ENCODE data around the gene HECTD4.
A peak's percentile ranks its signal among the peaks of the same experiment; 100 is the strongest.

The HECTD4 gene

GRCh38 chr12:112382866-112383265 lies 635 bp upstream of the HECTD4 start:
- Mint-ChIP-seq H3K27ac (peak overlapping the region; percentile 89), H3K4me1 (ENCODE audit: low read depth) (peaks cover 25% of the 10 kb centered on the region), H3K4me3 (peak overlapping the region; percentile 95), H3K36me3 (ENCODE audit: low read depth) (peaks cover 3% of the 10 kb centered on the region), H3K9me3 (no peaks in the 10 kb centered on the region), H3K27me3 (ENCODE audit: low read depth) (no peaks in the 10 kb centered on the region)

DNA sequence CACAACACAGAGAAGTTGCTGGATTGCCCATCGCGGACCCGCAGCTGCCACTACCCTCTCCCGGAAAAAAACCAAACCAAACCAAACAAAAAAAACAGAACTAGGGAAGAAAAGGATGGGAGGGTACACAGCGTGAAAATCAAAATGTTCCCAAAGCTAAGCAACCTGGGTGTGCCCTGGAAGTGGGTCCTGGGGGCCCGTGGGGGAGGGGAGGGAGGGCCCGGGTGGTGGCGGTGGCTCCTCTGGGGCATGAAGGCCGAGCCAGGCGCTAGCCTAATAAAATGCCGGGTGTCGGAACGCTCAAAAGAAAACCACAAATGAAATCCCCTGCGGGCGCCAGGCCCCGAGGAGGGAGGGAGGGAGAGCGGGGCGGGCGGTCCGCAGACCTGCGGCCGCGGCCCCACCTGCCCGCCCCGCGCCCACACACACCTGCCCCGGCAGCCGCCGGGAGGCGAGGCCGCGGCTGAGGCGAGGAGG lies 787 bp downstream of the HECTD4 start:
- Mint-ChIP-seq H3K27me3 (ENCODE audit: low read depth) (no peaks in the 10 kb centered on the region), H3K4me1 (ENCODE audit: low read depth) (peaks cover 22% of the 10 kb centered on the region), H3K36me3 (ENCODE audit: low read depth) (peaks cover 3% of the 10 kb centered on the region), H3K27ac (peak overlapping the region; percentile 81), H3K4me3 (peak overlapping the region; percentile 93), H3K9me3 (no peaks in the 10 kb centered on the region)

DNA sequence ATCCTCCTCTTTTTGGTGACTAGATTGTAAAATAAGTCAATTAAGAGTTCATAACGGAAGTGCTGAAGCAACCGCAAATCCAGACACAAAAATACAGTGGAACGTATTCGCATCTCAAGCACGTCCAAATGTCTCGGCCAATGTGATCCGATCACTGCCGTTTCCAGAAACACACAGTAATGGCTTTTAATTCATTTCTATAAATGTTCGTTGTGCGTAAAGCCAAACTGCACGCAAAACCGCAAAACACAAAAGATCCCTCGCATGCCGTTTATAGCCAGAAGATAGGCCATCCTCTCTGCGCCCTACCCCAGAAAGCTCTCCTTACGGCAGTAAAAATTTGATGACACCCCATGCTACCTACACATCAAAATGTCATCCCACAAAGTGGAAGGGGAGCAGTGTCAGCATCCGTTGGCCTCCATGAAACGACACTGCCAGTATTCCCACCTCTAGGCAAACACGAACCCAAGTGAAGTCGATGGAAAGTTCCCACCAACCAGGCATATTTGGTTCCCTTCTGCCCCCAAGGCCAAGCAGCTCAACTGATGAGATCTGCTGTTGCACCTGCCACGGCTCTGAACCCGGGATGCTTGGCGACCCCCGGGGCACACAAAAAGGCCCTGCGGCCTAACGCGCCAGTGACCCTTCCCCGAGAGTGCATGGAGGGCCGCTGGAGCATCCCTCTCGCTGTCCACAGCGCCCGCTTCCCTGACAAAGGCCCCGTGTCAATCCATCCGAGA lies 1.4 kb downstream of the HECTD4 start:
- no peaks in the 10 kb centered on the region for H3K9me3 Mint-ChIP-seq

GRCh38 chr12:112375105-112375504 lies 7.1 kb downstream of the HECTD4 start:
- H3K36me3 Mint-ChIP-seq (ENCODE audit: low read depth): peaks cover 3% of the 10 kb centered on the region
- no peaks in the 10 kb centered on the region for H3K9me3 Mint-ChIP-seq
- H3K4me3 Mint-ChIP-seq: no peak overlapping the region
- peaks cover 13% of the 10 kb centered on the region for H3K4me1 Mint-ChIP-seq (ENCODE audit: low read depth)
- H3K27me3 Mint-ChIP-seq (ENCODE audit: low read depth): no peaks in the 10 kb centered on the region
- H3K27ac Mint-ChIP-seq: no peak overlapping the region

More for the DNA sequence above, 1.4 kb downstream of the HECTD4 start:
- no peaks in the 10 kb centered on the region for H3K27me3 Mint-ChIP-seq (ENCODE audit: low read depth)
- H3K36me3 Mint-ChIP-seq (ENCODE audit: low read depth): peaks cover 3% of the 10 kb centered on the region
- H3K4me3 Mint-ChIP-seq: peak overlapping the region; percentile 93
- H3K4me1 Mint-ChIP-seq (ENCODE audit: low read depth): peaks cover 20% of the 10 kb centered on the region
- peak overlapping the region; percentile 81 for H3K27ac Mint-ChIP-seq

DNA sequence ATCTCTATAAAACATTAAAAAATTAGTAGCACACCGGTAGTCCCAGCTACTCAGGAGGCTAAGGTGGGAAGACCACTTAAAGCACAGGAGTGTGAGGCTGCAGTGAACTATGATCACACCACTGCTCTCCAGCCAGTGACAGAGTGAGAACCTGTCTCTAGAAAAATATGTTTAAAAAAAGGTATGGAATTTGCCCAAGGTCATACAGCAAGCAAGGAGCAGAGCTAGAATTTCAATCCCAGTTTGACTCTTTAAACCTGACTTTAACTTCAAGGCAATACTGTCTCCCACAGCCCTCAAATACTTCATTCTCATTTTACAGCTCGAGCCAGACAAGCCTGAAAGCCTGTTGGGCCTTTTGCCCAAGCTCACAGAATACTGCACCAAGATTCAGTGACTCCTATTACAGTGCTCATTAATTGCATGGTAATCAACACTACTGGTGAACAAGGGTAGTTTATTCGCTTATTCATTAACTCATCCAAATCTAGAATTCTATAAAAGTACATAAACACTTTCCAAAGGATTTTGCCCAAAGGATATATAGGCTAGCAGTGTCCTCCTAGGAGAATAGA lies 8.0 kb downstream of the HECTD4 start:
- no peaks in the 10 kb centered on the region for H3K27me3 Mint-ChIP-seq (ENCODE audit: low read depth)

GRCh38 chr12:112370868-112371510 lies 11.2 kb downstream of the HECTD4 start:
- Mint-ChIP-seq H3K27me3 (ENCODE audit: low read depth) (no peaks in the 10 kb centered on the region), H3K4me3 (no peak overlapping the region), H3K36me3 (ENCODE audit: low read depth) (peaks cover 3% of the 10 kb centered on the region)

More for the DNA sequence above, 8.0 kb downstream of the HECTD4 start:
- Mint-ChIP-seq H3K27ac (no peak overlapping the region), H3K36me3 (ENCODE audit: low read depth) (peaks cover 5% of the 10 kb centered on the region), H3K9me3 (no peaks in the 10 kb centered on the region), H3K4me3 (no peak overlapping the region), H3K4me1 (ENCODE audit: low read depth) (peaks cover 12% of the 10 kb centered on the region)

GRCh38 chr12:112370199-112370598 lies 12.0 kb downstream of the HECTD4 start:
- Mint-ChIP-seq H3K27ac (no peak overlapping the region), H3K4me1 (ENCODE audit: low read depth) (peaks cover 10% of the 10 kb centered on the region), H3K27me3 (ENCODE audit: low read depth) (no peaks in the 10 kb centered on the region), H3K4me3 (no peak overlapping the region), H3K9me3 (no peaks in the 10 kb centered on the region), H3K36me3 (ENCODE audit: low read depth) (peaks cover 3% of the 10 kb centered on the region)

More at GRCh38 chr12:112370868-112371510, 11.2 kb downstream of the HECTD4 start:
- H3K4me1 Mint-ChIP-seq (ENCODE audit: low read depth): peaks cover 10% of the 10 kb centered on the region
- H3K27ac Mint-ChIP-seq: no peak overlapping the region
- no peaks in the 10 kb centered on the region for H3K9me3 Mint-ChIP-seq

DNA sequence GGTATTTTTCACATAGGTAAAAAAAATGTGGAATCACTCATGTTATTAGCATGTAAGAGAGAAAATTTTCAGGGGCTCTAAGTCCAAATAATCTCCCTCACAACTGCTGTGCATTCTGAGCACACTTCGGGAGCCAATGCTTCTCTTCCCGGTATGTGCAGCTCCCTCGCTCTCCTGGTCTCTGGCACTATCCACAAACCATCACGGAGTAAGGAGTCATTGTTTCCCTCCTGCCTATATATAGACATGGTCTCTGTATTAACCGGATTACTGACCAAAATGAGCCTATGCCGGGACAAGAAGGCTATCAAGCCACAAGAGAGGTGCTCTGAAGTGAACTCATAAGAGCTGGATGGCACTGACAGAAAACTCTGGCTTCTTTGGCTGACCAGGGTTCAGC lies 13.4 kb downstream of the HECTD4 start:
- no peak overlapping the region for H3K27ac Mint-ChIP-seq

DNA sequence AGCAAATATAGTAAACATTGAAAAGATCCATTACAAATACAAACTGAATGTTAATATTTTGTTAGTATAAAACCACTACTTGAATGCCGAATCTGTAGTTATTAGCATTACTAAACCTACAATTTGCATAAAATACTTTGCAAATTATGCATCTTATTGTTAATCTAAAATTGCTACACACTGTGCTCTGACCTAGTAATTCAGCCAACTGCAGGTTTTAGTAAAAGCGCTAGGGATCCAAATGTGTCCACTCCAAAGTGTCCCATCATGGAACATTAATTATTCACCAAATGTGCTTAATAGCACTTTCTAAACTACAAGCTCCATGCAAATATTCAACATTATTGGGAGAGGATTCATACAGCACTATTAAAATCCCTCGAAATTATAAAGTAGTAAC lies 14.3 kb downstream of the HECTD4 start:
- H3K36me3 Mint-ChIP-seq (ENCODE audit: low read depth): peaks cover 2% of the 10 kb centered on the region
- no peak overlapping the region for H3K4me3 Mint-ChIP-seq
- H3K4me1 Mint-ChIP-seq (ENCODE audit: low read depth): peaks cover 6% of the 10 kb centered on the region
- H3K27me3 Mint-ChIP-seq (ENCODE audit: low read depth): no peaks in the 10 kb centered on the region
- no peaks in the 10 kb centered on the region for H3K9me3 Mint-ChIP-seq
- no peak overlapping the region for H3K27ac Mint-ChIP-seq

More for the DNA sequence above, 13.4 kb downstream of the HECTD4 start:
- H3K4me1 Mint-ChIP-seq (ENCODE audit: low read depth): peaks cover 8% of the 10 kb centered on the region
- peaks cover 2% of the 10 kb centered on the region for H3K36me3 Mint-ChIP-seq (ENCODE audit: low read depth)
- H3K27me3 Mint-ChIP-seq (ENCODE audit: low read depth): no peaks in the 10 kb centered on the region
- no peaks in the 10 kb centered on the region for H3K9me3 Mint-ChIP-seq
- no peak overlapping the region for H3K4me3 Mint-ChIP-seq

DNA sequence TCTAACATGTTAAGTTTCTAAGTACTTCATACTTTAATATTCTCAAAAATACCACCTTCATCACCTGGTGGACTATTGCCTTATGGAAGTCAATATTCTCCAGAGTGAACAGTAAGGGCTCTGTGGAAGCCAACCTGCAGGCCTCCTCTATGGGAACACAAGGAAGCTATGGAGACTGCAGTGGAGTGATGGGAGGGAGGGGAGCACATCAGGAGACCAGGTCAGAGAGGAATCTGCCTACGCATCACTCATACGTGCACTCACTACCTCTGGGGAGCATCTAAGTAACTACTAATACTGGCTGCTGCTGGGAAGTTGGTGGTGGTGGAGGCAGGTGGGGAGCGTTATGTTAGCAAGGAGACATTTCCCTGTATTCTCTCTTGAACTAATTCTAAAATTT lies 19.9 kb downstream of the HECTD4 start:
- Mint-ChIP-seq H3K36me3 (ENCODE audit: low read depth) (no peaks in the 10 kb centered on the region), H3K4me1 (ENCODE audit: low read depth) (peaks cover 2% of the 10 kb centered on the region), H3K27me3 (ENCODE audit: low read depth) (no peaks in the 10 kb centered on the region), H3K9me3 (no peaks in the 10 kb centered on the region), H3K4me3 (no peak overlapping the region), H3K27ac (no peak overlapping the region)

GRCh38 chr12:112361271-112361670 lies 21.0 kb downstream of the HECTD4 start:
- Mint-ChIP-seq H3K9me3 (no peaks in the 10 kb centered on the region), H3K4me3 (no peak overlapping the region), H3K27me3 (ENCODE audit: low read depth) (no peaks in the 10 kb centered on the region), H3K36me3 (ENCODE audit: low read depth) (no peaks in the 10 kb centered on the region), H3K4me1 (ENCODE audit: low read depth) (peaks cover 5% of the 10 kb centered on the region), H3K27ac (no peak overlapping the region)

GRCh38 chr12:112359290-112359689 lies 22.9 kb downstream of the HECTD4 start:
- Mint-ChIP-seq H3K9me3 (no peaks in the 10 kb centered on the region), H3K4me1 (ENCODE audit: low read depth) (peaks cover 5% of the 10 kb centered on the region), H3K27ac (no peak overlapping the region), H3K36me3 (ENCODE audit: low read depth) (no peaks in the 10 kb centered on the region), H3K4me3 (no peak overlapping the region), H3K27me3 (ENCODE audit: low read depth) (no peaks in the 10 kb centered on the region)

GRCh38 chr12:112357214-112357613 lies 25.0 kb downstream of the HECTD4 start:
- Mint-ChIP-seq H3K4me1 (ENCODE audit: low read depth) (peaks cover 12% of the 10 kb centered on the region), H3K27me3 (ENCODE audit: low read depth) (no peaks in the 10 kb centered on the region), H3K9me3 (no peaks in the 10 kb centered on the region), H3K27ac (no peak overlapping the region), H3K4me3 (no peak overlapping the region), H3K36me3 (ENCODE audit: low read depth) (no peaks in the 10 kb centered on the region)

- peaks cover 17% of the 10 kb centered on the region for H3K4me1 Mint-ChIP-seq (ENCODE audit: low read depth)
- no peak overlapping the region for H3K27ac Mint-ChIP-seq
- H3K36me3 Mint-ChIP-seq (ENCODE audit: low read depth): no peaks in the 10 kb centered on the region
- H3K9me3 Mint-ChIP-seq: no peaks in the 10 kb centered on the region
- H3K27me3 Mint-ChIP-seq (ENCODE audit: low read depth): no peaks in the 10 kb centered on the region
- H3K4me3 Mint-ChIP-seq: no peak overlapping the region
Observed at GRCh38 chr12:112354399-112354798, 27.8 kb downstream of the HECTD4 start.

DNA sequence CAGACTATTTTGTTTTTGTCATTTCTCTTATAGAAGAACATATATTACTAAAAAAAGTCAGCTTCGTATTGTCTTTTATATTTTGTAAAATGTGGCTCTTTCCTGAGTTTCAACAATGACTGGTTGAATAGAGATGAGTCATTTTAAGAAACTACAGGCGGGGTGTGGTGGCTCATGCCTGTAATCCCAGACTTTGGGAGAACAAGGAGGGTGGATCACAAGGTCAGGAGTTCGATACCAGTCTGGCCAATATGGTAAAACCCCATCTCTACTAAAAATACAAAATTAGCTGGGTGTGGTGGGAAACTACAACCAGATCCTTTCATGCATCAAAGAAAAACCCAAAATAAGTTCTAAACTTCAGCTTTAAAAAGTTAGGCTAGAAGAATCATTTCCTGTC lies 28.8 kb downstream of the HECTD4 start:
- no peaks in the 10 kb centered on the region for H3K27me3 Mint-ChIP-seq (ENCODE audit: low read depth)
- no peak overlapping the region for H3K4me3 Mint-ChIP-seq
- no peaks in the 10 kb centered on the region for H3K9me3 Mint-ChIP-seq
- H3K4me1 Mint-ChIP-seq (ENCODE audit: low read depth): peaks cover 17% of the 10 kb centered on the region
- no peak overlapping the region for H3K27ac Mint-ChIP-seq
- no peaks in the 10 kb centered on the region for H3K36me3 Mint-ChIP-seq (ENCODE audit: low read depth)

Measured in T-helper 1 cell treated with Interleukin-12 subunit alpha and Interleukin-12 subunit beta and Interleukin-4 antibody, amounts not matched to agents 30 μg/mL and 1 μg/mL, for 36 hours (primary cell).